ENCODE data around the gene PTMS.
A peak's percentile ranks its signal among the peaks of the same experiment; 100 is the strongest.

Gene PTMS

DNA sequence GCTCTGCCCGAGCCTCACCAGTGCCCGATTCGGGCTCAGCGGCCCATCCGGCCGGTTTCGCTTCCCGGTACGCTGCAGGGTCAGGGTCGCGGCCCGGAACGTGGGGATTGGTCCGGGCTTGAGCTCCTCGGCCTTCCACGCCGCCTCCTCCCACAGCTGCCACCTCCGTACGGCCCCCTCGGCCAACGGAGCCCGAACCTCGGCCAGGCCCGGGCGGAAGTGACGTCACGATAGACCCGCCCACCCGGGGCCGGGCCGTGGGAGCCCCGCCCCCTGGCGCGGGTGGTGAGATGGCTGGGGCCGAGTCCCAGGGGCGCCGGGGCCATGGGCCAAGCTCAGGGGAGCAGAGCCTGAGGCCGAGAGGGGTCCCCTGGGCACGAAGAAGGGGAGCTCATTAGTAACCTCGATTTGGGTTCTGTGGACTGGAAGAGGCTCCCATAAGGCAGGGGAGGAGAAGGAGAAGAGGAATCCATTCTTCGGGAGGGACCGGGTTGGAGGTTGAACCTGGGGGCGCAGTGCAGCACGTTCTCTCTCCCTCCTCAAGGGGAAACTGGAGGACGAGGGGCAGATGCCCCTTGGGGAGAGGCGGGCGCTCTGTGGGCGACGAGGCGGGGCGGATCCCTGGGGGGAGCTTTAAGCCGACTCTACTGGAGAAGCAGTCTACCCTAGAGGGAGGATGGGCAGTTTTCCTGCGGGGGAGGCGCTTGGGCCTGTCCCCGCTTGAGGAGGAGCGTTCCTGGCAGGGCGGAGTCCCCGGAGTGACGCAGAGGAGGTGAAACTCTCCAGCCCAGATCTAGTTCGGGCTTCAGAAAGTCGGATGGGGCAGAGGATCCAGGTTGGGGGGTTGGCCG lies 13.0 kb upstream of the PTMS start, which contains the start of gene MLF2:
TSS of gene MLF2 (minus strand) at position 221 of the 851 bp plus-strand sequence. CDS start 807 bp downstream, outside the sequence.
- DNase-seq = peak; percentile 93 to 98

DNA sequence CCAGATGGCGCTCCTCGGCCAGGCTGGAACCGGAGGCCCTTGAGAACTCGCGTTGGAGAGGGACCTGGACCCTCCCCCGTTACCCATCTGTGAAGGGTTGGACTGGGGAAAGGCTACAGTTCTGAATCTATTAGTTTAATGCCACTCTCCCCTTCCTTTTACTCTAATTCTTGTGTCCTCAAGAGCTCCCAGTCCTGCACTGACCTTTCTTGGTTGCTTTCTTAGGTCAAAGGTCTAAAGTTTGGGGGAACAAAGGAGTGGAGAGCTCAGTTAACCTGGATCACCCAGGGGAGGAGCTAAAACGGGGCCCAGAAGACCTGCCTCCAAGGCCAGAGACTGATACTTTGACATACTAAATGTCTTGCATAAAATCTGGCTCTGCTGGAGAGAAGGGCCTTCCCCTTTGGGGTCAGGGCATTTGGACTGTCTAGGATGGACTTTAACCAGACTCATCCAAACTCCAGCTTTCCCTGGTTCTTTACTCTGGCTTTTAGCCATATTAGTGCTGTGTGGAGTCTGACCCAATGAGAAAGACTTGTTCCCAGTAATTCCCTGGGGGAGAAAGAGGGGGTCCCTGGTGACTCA lies 12.3 kb upstream of the PTMS start:
- no peak for DNase-seq

DNA sequence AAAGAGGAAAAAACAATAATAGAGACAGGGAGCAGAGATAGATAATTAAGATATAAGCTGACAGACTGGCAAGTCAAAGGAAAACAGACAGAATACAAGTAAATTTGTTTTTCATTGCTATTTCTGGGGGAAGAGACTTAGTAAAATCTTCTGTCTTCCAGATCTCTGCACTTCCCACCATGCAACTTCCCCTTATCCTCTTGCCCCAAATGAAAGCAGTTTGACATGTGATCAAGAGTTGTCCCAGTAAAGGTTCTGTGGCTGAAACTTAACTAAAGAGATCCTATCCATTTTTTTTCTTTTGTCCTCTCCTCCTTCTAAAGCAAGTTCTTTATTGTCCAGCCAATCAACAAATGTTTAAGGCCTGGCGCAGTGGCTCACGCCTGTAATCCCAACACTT lies 11.8 kb upstream of the PTMS start:
- no peak for DNase-seq

DNA sequence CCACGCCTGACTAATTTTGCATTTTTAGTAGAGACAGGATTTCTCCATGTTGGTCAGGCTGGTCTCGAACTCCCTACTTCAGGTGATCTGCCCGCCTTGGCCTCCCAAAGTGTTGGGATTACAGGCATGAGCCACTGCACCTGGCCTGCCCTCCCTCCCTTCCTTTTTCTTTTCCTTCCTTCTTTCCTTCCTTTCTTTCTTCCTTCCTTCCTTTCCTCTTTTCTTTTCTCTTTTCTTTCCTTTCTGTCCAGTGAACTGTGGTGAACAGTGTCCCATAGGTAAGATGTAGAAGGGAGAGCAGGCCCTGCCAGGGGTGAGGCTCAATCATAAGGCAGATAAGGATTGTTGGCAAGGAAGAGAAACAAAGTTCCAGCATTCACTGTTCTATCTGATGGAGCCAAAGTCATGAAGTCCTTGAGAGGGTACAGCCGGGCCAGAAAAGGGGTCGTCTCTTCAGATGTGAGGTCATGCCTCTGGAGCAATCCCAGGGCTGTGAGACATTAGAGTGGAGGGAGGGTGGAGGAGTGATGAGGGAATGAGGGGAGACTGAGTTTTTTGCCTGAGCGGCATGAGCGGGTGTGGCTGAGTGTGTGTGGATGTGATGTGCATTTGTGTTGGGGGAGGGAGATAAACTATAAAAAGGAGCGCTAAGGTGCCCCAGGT lies 9.0 kb upstream of the PTMS start:
- no peak for DNase-seq

DNA sequence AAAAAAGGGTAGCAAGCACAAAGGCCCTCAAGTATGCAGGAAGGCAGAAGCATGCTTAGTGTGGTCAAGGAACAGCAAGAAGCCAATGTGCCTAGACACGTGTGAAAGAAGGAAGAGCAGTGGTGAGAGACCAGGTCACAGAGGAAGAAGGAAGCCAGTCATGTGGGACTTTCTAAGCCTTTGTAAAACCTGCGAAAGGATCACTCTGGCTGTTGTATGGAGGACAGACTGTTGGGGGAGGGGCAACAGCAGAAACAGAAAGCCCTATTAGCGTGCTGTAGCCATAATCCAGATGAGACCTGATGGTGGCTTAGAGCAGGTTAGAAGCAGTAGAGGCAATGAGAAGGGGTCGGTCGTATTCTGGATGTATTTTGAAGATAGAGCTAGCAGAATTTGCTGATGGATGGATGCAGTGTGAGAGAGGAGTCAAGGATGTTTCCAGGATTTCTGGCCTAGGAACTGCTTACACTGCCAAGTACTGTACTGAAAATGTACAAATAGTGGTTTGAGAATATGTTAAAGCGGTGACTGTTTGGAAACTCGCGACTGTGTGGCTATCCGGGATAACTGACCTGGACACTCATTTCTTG lies 7.6 kb upstream of the PTMS start:
- DNase-seq = no peak

DNA sequence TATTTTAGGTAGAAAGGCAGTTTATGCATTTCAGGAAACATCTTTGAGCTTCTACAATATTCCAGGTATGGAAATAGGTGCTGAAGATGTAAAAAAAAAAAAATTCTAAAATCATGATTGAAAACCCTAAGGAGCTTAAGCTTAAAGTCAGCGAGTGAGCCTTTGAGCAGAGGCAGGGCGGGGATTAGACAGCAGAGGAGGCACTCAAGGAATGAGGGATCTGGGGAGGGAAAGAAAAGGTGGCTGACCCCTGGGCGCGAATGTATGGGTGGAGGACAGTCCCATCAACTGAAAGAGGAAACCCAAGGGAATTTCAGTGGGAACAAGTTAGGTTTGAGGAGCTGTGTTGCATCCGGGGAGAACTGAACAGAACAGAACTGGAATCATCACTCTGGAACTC lies 6.4 kb upstream of the PTMS start:
- no peak for DNase-seq

DNA sequence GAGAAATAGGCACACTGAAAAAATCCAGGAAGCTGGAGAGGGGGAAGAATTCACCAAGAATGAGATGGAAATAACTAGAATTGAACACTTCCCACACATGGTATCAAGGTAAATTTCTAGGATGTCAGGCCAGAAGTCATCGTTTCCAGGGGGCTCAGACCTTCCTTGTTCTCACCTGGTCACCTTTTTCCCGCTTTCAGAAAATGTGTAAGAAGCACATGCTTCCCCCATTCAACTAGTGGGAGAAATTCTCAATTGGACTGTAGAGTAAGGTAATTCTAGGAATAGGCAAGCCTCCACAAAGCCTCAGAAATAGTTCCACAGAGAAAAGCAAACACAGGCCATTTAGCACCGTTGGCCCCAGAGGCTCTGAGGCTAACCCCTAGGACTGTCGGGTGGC lies 2.8 kb upstream of the PTMS start:
- no peak for DNase-seq

DNA sequence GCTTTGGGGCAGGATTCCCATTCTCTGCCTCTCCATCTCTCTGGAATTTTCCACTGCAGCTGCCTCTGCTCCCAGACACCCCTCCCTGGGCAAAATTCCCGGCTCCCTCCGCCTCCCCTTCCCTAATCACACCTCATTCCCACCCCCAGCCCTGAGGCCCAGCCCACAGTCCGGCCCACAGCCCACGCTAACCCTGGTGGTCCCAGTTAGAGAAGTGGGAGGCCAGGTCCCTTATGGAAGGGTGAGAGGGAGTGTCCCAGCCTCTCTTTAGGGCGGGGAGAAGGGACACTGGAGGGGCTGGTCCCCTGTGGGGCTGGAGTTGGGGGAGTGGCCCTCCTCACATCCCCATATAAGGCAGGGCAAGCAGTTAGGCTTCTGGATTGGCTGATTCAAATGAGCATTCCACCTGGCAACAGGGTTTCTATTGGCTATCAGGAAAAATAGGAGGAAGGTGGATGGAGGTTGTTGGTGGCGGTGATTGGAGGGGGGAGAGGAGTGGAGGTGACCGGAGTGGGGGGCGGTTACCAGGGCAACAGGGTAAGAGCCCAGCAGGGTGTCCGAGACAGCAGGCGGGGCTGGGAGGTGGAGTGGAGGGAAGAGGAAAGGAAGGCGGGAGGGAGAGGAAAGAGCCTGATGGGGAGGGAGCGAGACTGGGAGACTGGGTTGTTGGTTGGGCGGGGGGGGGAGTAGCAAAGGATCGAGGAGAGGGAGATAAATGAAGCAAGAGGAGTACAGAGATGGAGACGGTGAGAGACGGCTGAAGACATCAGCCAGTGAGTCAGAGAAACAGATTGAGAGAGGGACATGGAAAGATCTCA lies 1.9 kb upstream of the PTMS start:
- peak; percentile 100 for DNase-seq

DNA sequence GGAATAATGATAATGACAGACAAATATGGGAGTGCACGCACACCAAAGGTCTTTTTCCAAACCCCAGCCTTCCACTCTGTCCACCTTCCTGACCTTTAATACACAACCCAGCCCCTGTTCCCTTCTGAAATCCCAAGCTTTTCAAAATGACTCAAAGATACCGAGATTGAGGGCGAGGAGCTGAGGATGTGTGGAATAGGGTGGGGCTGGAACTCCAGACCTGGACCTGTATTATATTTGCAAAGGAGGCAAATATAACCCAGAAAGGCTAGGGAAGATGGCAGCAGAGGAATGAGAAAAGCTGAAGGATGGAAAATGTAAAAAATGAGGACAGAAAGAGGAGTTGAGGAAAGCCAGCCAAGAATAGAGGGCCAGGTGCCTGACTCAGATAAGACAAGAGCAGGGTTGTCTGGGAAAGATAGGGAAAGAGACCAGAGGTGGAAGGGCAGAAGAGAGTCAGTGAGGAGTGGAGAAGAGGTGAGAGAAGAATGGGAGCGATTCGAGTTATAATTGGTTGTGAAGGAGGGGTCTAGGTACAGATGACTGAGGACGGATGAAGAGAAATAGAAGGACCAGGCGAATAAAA lies 1.0 kb upstream of the PTMS start:
- DNase-seq = no peak

DNA sequence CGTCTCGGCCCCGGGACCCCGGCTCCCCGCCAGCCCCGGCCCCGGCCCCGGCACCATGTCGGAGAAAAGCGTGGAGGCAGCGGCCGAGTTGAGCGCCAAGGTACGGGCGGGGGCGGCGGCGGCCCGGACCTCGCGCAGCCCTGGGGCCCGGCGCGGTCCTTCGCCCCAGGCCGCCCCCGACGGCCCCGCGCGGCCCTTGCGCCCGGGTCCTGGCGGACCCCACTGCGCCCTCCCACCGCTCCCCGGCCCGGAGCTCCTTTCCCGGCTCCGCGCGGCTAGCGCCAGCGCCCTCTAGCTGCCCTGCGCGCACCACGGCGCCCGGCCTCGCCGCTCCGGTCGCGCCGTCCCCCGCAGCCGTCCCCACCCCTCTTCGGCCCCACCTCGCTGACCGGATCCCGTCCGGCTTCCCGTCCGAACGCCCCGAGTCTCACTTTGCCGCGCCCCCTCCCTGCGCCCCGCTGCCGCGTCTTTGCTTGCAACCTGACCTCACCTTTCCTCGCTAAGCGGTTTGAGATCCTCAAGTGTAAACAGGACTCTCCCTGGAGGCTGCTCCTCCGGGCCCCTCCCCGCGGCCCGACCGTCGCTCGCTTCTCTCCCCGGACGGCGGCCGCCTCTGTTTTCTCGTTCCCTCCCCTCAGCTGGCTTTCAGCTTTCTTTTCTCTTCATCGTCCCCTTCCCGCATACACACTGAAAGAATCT lies 637 bp downstream of the PTMS start:
- DNase-seq = peak; percentile 18 to 66

DNA sequence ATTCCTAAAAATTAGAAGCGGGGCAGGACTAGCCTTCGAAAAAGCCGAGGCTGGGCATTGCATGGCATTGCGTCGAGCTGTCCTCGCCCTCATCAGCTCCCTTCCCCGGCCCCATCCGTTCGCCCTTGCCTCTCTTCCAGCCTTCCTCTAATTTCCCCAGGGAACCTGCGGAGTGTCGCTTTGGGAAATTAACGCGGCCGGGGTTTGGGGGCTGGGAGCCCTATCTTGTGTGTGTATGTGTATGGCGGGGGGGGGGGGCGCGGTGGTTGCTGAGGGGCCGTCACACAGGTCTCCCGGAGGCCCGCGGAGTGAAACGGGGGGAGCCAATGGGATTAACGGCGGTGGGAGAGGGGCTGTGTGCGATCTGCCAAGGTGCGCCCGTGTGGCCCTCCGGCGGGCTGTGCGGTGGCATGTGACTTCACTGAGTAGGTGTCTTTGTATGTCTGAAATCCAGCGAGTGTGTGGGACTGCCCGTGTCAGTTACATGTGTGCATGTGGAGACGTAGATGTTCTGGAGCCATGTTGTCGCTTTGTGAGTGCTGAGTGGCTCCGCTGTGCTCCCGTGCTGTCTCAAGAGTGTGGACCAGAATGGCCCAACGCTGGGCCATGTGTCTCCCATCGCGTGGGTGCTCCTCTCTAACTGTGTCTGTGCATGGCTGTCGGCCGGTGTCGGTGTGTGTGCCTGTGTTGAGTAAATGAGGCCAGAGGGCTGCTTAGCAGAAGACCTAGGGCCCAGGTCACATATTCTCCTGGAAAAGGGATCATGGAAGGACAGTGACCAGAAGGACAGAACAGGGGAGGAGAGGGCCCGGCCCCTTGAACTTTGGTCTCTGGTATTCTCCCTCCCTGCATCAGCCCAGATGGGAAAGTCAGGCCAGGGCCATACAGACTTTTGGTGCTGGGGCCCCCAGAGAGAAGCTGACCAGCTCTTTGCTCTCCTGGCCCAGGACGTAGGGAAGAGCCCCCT lies 1.5 kb downstream of the PTMS start:
- DNase-seq = peak in 1 of 2 experiments; percentile 23

DNA sequence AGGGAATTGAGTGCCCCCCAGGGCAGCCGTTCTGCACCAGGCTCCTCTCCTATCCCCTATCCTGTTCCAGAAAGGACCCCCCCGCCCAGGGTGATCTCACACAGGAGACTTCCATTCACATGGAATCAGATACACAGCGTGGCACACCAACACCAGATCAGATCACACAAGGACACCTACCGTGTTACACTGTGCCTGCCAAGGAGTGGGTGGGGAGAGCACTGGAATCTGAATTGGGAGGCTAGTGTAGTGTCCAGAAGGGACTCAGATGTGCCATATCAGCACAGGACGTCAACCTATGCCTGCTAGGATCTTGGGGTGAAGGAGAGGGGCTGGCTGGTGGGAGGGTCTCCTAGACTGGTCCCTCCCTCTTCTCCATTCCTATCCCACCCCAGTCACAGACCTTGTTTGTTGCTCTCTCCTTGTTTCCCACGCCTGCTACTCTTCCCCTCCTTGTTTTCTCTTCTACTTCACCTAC lies 2.3 kb downstream of the PTMS start:
- no peak for DNase-seq

DNA sequence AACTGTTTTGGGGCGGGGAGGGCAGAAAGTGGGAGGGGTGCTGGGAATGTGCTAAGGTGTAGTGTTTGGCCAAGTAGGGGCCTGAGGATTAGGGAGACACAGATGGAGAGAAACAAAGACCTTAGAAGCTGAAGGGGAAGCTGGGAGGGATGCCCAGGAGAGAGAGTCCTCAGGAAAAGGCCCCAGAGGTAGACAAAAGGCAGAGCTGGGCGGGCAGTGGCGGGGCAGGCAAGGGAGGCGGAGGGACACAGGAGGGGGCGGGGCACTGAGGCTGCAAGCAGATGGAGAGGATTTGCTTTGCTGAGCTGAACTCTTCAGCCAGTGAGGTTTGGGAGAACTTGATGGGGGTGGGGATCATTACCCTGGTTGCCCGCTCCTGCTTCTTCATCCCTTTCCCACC lies 2.8 kb downstream of the PTMS start:
- DNase-seq = peak in 1 of 2 experiments; percentile 15

DNA sequence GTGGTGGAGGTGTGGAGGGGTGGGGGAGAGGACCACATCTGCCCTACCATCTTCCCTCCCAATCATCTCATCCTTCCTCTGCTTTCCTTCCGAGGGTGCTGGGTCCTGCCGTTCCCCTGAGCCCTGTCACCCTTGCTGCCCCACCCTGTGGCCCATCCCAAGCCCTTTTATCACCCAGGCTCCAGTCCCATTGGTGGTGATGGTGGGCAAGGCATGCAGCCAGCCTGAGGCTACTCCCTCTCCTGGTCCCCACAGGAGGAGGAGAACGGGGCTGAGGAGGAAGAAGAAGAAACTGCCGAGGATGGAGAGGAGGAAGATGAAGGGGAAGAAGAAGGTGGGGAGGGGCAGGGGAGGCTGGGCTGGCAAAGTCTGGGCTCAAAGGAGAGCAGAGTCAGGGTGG lies 3.5 kb downstream of the PTMS start:
- DNase-seq = no peak

DNA sequence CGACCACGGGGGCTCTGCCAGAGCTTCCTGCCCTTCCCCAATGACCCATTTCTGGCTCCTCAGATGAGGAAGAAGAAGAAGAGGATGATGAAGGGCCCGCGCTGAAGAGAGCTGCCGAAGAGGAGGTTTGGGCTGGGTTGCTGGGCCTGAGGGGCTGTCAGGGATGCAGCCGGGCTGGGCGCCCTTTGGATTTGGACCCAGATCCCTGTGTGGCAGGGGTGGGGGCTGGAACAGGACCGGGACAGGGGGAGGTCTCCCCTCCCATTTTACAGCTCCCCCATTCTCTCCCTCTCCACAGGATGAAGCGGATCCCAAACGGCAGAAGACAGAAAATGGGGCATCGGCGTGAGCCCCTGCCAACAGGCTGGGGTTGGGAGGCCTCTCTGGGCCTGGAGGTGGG lies 3.9 kb downstream of the PTMS start:
- no peak for DNase-seq

DNA sequence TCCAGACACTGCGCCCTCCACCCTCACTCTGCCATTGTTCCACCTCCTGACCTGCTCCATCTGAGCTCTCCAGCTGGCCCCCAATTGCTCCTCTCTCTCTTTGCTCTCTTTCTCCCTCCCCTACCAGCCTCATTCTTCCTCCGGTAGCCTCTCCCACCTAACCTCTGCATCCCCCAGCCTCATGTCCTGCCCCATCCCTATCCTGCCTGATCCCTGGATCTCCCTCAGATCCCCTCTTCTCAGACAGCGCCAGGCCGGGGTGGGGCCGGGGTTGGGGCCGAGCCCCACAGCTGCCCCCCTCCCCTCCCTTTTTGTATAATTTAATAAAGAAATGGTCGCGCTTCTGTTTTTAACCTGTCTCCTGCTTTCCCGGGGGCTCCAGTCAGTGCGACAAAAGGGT lies 4.4 kb downstream of the PTMS start:
- DNase-seq = no peak

DNA sequence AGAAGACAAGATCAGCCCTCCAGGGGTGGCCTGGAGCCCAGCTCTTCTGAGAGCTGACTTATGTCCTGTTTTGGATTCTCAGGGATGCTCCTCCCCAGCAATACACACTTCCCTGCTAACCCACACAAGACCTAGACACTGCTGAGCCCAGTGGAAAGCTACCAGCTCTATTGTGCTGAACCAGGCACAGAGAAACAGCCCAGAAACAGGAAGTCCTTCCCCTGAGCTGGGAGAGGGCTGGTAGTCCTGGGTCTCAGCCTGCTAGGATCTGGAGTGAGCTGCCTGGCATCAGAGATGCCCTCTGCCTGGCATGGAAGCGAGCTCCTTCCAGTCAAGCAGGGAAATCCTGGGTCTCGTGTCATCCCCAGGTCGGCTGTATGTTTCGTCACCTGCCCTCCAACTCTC lies 4.9 kb downstream of the PTMS start:
- peak in 1 of 2 experiments; percentile 32 for DNase-seq

DNA sequence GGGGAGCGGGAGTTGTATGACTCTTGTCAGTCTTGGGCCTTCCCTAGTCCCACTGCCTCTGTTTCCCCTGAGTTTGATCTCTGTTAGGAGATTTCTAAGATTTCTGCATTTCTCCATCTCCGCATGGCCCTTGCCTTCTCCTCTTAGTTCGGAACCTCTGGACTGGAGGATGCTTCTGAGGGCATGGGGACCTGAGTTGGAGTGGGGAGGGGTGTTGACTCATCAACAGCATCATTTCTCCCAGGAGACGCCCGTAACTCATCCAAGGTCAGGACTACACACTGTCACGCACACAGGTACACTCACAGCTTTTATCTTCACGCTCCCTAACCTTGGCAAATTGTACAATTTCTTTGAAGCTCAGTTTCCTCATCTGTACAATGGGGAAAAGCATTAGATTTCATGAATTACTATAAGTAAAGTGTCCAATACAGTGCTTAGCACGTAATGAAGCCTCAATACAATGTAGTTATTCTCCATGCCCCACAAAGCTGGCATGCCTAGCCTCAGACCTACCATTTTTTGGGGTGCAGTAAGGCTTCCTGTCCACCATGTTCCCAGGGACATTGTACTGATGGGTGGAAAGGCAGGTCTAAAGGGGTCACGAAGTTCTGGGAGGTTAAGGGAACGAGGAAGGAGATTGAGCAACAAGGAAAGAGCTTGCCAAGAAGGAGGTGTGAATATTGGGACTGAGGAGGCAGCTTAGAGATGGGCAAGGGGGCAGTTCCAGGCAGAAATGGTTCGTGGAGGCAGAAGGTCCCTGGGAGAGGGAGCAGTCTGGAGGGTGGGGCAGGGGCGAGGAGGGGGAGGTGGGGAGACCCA lies 5.6 kb downstream of the PTMS start:
- DNase-seq = no peak

DNA sequence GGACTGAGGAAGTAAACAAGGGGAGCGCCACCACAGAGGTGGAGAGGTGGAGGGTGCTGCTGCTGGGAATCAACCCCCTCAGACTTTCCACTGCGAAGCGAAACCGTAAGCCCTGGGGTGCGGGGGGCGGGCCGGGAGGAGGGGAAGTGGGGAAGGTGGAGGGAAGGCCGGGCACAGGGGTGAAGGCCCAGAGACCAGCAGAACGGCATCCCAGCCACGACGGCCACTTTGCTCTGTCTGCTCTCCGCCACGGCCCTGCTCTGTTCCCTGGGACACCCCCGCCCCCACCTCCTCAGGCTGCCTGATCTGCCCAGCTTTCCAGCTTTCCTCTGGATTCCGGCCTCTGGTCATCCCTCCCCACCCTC lies 6.2 kb downstream of the PTMS start, which contains the start of gene LAG3:
TSS of gene LAG3 (plus strand) at position 190 of the 365 bp plus-strand sequence. CDS start 333 bp downstream, outside the sequence.
- DNase-seq = no peak

Measured in SW 1271 (cell line).